ENCODE data around the gene CELF2.

Gene CELF2

DNA sequence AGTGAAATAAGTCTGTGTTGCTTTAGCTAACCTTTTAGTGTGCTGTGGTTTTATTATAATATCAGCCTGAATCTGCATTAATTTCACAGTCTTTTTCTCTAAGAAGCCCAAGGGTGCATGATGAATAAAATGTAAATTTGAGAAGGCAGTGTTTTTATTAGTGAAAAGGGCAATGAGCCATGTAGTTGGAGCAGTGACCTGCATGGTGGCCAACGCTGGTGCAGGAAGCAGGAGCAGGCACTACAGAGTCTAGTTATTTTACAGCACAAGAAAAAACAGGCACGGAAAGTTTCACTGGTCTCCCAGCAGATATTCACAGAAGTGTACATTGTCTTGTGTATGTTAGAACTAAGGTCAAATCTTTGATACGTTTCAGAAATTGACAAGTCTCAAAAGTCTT, 247.8 kb downstream of the CELF2 start:
- H3K27ac ChIP-seq (ENCODE audit: low read depth in 2 of 2, low read length in 2 of 2) = no peak overlapping the region
- H3K4me3 ChIP-seq (ENCODE audit: low read length in 2 of 2) = no peak overlapping the region
- H3K4me1 ChIP-seq (ENCODE audit: control insufficient read depth in 2 of 2, insufficient read depth in 2 of 2, low read length in 2 of 2) = peaks cover 0 to 2% of the 10 kb centered on the region in 2 donors
- no peaks in the 10 kb centered on the region for H3K27me3 ChIP-seq (ENCODE audit: control insufficient read depth in 2 of 2, insufficient read depth in 2 of 2, low read length in 2 of 2)
- no peaks in the 10 kb centered on the region for H3K9me3 ChIP-seq (ENCODE audit: control insufficient read depth in 2 of 2, low read length in 2 of 2)
- no peak overlapping the region for H3K9ac ChIP-seq (ENCODE audit: low read depth in 1 of 2, low read length in 2 of 2)
- H3K36me3 ChIP-seq (ENCODE audit: control insufficient read depth in 2 of 2, insufficient read depth in 2 of 2, low read length in 2 of 2) = peaks cover 14 to 17% of the 10 kb centered on the region in 2 donors

DNA sequence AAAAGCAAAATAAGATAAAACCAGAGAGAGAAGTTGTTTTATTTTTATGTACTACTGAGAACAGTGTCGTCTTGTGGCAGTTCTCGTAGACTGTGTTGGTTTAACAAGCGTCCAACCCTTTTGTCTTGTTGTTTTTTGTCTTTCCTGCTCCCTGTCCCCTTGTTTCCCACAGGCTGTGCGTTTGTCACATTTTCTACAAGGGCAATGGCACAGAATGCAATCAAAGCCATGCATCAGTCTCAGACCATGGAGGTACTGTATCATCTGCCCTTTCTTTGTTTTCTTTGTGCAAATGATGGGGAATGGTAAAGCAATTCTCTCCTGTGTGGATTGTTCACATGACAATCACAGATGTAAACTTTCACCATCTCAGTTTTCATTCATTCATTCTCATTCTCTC, 248.8 kb downstream of the CELF2 start:
- Histone ChIP-seq H3K4me1 (ENCODE audit: control insufficient read depth in 2 of 2, insufficient read depth in 2 of 2, low read length in 2 of 2) (peaks cover 0 to 2% of the 10 kb centered on the region in 2 donors), H3K27me3 (ENCODE audit: control insufficient read depth in 2 of 2, insufficient read depth in 2 of 2, low read length in 2 of 2) (no peaks in the 10 kb centered on the region), H3K9me3 (ENCODE audit: control insufficient read depth in 2 of 2, low read length in 2 of 2) (no peaks in the 10 kb centered on the region), H3K9ac (ENCODE audit: low read depth in 1 of 2, low read length in 2 of 2) (no peak overlapping the region), H3K27ac (ENCODE audit: low read depth in 2 of 2, low read length in 2 of 2) (no peak overlapping the region), H3K36me3 (ENCODE audit: control insufficient read depth in 2 of 2, insufficient read depth in 2 of 2, low read length in 2 of 2) (peaks cover 13 to 23% of the 10 kb centered on the region in 2 donors), H3K4me3 (ENCODE audit: low read length in 2 of 2) (no peak overlapping the region)

DNA sequence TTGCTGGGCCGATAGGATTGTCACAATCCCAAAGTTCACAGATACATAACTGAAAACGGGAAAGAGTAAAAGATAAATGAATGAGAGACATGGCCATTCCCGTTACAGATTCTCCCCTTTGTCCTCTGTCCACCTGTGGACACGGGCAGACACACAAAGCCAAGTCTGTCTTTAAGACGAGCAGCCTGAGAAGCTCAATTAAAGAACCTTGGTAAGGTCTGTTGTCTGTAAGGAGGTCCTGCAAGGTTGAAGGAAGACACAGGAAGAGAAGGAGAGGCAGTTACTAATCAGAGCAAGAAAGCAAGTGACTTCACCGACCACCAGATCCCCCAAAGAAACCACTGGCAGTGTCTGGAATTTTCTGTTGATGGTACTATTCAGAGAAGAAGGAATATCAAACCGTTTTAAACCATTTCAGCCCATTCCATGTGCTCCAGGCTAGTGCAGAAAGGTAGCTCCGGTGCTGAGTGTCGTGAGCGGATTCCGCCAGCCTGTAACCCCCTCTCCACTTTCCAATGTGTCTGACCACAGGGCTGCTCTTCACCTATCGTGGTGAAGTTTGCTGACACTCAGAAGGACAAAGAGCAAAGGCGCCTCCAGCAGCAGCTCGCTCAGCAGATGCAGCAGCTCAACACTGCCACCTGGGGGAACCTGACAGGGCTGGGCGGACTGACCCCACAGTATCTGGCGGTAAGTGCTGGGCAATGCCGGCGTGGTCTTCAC, 252.6 kb downstream of the CELF2 start:
- H3K4me3 ChIP-seq (ENCODE audit: low read length in 2 of 2) = no peak overlapping the region
- peaks cover 22 to 34% of the 10 kb centered on the region in 2 donors for H3K36me3 ChIP-seq (ENCODE audit: control insufficient read depth in 2 of 2, insufficient read depth in 2 of 2, low read length in 2 of 2)
- H3K9me3 ChIP-seq (ENCODE audit: control insufficient read depth in 2 of 2, low read length in 2 of 2) = no peaks in the 10 kb centered on the region
- H3K9ac ChIP-seq (ENCODE audit: low read depth in 1 of 2, low read length in 2 of 2) = no peak overlapping the region
- H3K27ac ChIP-seq (ENCODE audit: low read depth in 2 of 2, low read length in 2 of 2) = no peak overlapping the region
- H3K27me3 ChIP-seq (ENCODE audit: control insufficient read depth in 2 of 2, insufficient read depth in 2 of 2, low read length in 2 of 2) = no peaks in the 10 kb centered on the region
- no peaks in the 10 kb centered on the region for H3K4me1 ChIP-seq (ENCODE audit: control insufficient read depth in 2 of 2, insufficient read depth in 2 of 2, low read length in 2 of 2)

DNA sequence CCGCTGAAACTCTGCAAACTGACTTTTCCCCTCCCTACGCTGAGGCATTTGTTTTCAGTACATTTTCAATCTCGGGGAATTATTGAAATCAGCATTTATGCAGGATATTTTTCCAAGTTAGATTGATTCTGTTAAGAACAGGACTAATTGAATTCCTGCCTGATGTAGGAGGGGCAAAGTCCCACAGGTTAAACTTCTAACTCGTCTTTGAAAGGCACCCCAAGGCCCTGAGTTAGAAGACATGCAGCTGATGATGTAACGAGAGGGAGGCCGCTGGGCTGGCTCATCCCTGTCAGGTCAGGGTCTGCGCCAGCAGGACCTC, 253.1 kb downstream of the CELF2 start:
- no peaks in the 10 kb centered on the region for H3K27me3 ChIP-seq (ENCODE audit: control insufficient read depth in 2 of 2, insufficient read depth in 2 of 2, low read length in 2 of 2)
- no peak overlapping the region for H3K9ac ChIP-seq (ENCODE audit: low read depth in 1 of 2, low read length in 2 of 2)
- no peak overlapping the region for H3K4me3 ChIP-seq (ENCODE audit: low read length in 2 of 2)
- no peaks in the 10 kb centered on the region for H3K9me3 ChIP-seq (ENCODE audit: control insufficient read depth in 2 of 2, low read length in 2 of 2)
- H3K4me1 ChIP-seq (ENCODE audit: control insufficient read depth in 2 of 2, insufficient read depth in 2 of 2, low read length in 2 of 2) = no peaks in the 10 kb centered on the region
- H3K27ac ChIP-seq (ENCODE audit: low read depth in 2 of 2, low read length in 2 of 2) = no peak overlapping the region
- peaks cover 25 to 37% of the 10 kb centered on the region in 2 donors for H3K36me3 ChIP-seq (ENCODE audit: control insufficient read depth in 2 of 2, insufficient read depth in 2 of 2, low read length in 2 of 2)

- H3K4me3 ChIP-seq (ENCODE audit: low read length in 2 of 2) = no peak overlapping the region
- no peak overlapping the region for H3K9ac ChIP-seq (ENCODE audit: low read depth in 1 of 2, low read length in 2 of 2)
- no peaks in the 10 kb centered on the region for H3K9me3 ChIP-seq (ENCODE audit: control insufficient read depth in 2 of 2, low read length in 2 of 2)
- H3K4me1 ChIP-seq (ENCODE audit: control insufficient read depth in 2 of 2, insufficient read depth in 2 of 2, low read length in 2 of 2) = no peaks in the 10 kb centered on the region
- no peak overlapping the region for H3K27ac ChIP-seq (ENCODE audit: low read depth in 2 of 2, low read length in 2 of 2)
- H3K27me3 ChIP-seq (ENCODE audit: control insufficient read depth in 2 of 2, insufficient read depth in 2 of 2, low read length in 2 of 2) = no peaks in the 10 kb centered on the region
- H3K36me3 ChIP-seq (ENCODE audit: control insufficient read depth in 2 of 2, insufficient read depth in 2 of 2, low read length in 2 of 2) = peaks cover 22 to 42% of the 10 kb centered on the region in 2 donors
These were observed 255.3 kb downstream of the CELF2 start for GRCh38 chr10:11272915-11273389.

GRCh38 chr10:11274452-11274851, 256.8 kb downstream of the CELF2 start:
- Histone ChIP-seq H3K4me1 (ENCODE audit: control insufficient read depth in 2 of 2, insufficient read depth in 2 of 2, low read length in 2 of 2) (no peaks in the 10 kb centered on the region), H3K9me3 (ENCODE audit: control insufficient read depth in 2 of 2, low read length in 2 of 2) (no peaks in the 10 kb centered on the region), H3K36me3 (ENCODE audit: control insufficient read depth in 2 of 2, insufficient read depth in 2 of 2, low read length in 2 of 2) (peaks cover 25 to 53% of the 10 kb centered on the region in 2 donors), H3K27me3 (ENCODE audit: control insufficient read depth in 2 of 2, insufficient read depth in 2 of 2, low read length in 2 of 2) (no peaks in the 10 kb centered on the region), H3K4me3 (ENCODE audit: low read length in 2 of 2) (no peak overlapping the region), H3K9ac (ENCODE audit: low read depth in 1 of 2, low read length in 2 of 2) (no peak overlapping the region), H3K27ac (ENCODE audit: low read depth in 2 of 2, low read length in 2 of 2) (no peak overlapping the region)

DNA sequence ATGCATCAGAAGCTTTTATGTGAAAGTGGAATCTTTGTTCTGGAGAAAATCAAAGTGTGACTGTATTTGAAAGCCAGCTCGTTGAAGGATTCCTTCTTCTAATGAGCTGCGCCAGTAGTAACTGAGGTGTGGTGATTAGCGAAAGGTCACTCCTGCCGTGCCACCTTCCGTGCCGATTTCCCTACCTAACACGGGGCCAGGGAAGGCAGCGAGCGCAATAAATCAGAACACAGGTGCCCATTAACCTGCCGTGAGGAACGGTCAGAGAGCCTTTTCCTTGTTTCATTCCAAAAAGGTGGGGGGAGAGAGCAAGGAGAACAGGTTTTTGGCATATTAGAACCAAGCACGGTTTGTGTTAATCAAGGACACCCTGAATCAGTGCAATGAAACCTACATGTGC, 258.0 kb downstream of the CELF2 start:
- Histone ChIP-seq H3K4me3 (ENCODE audit: low read length in 2 of 2) (no peak overlapping the region), H3K9me3 (ENCODE audit: control insufficient read depth in 2 of 2, low read length in 2 of 2) (no peaks in the 10 kb centered on the region), H3K36me3 (ENCODE audit: control insufficient read depth in 2 of 2, insufficient read depth in 2 of 2, low read length in 2 of 2) (peaks cover 32 to 63% of the 10 kb centered on the region in 2 donors), H3K9ac (ENCODE audit: low read depth in 1 of 2, low read length in 2 of 2) (no peak overlapping the region), H3K4me1 (ENCODE audit: control insufficient read depth in 2 of 2, insufficient read depth in 2 of 2, low read length in 2 of 2) (no peaks in the 10 kb centered on the region), H3K27ac (ENCODE audit: low read depth in 2 of 2, low read length in 2 of 2) (no peak overlapping the region), H3K27me3 (ENCODE audit: control insufficient read depth in 2 of 2, insufficient read depth in 2 of 2, low read length in 2 of 2) (no peaks in the 10 kb centered on the region)

- Histone ChIP-seq H3K9me3 (ENCODE audit: control insufficient read depth in 2 of 2, low read length in 2 of 2) (no peaks in the 10 kb centered on the region), H3K27ac (ENCODE audit: low read depth in 2 of 2, low read length in 2 of 2) (no peak overlapping the region), H3K36me3 (ENCODE audit: control insufficient read depth in 2 of 2, insufficient read depth in 2 of 2, low read length in 2 of 2) (peaks cover 36 to 60% of the 10 kb centered on the region in 2 donors), H3K9ac (ENCODE audit: low read depth in 1 of 2, low read length in 2 of 2) (no peak overlapping the region), H3K4me3 (ENCODE audit: low read length in 2 of 2) (no peak overlapping the region), H3K4me1 (ENCODE audit: control insufficient read depth in 2 of 2, insufficient read depth in 2 of 2, low read length in 2 of 2) (no peaks in the 10 kb centered on the region), H3K27me3 (ENCODE audit: control insufficient read depth in 2 of 2, insufficient read depth in 2 of 2, low read length in 2 of 2) (no peaks in the 10 kb centered on the region)
These were observed 258.8 kb downstream of the CELF2 start for GRCh38 chr10:11276449-11276990.

DNA sequence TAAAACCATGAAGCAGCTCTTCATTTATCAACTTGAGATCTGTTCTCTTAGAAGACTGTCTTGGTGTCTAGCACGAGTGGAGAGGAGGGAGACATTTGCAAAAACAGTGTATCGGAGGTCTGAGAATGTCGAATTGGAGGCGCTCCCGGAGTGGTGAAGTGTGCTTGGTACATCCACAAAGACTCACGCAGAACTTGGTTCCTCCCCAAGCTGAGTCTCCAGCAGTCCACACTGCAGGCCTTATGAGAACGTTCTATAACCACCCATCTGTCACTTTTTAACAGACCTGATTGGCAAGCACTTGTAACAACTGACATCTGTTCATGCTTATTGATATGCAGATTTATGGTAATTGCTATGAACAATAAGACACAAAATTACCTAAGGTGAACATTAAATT, 261.6 kb downstream of the CELF2 start:
- Histone ChIP-seq H3K4me1 (ENCODE audit: control insufficient read depth in 2 of 2, insufficient read depth in 2 of 2, low read length in 2 of 2) (no peaks in the 10 kb centered on the region), H3K9me3 (ENCODE audit: control insufficient read depth in 2 of 2, low read length in 2 of 2) (no peaks in the 10 kb centered on the region), H3K36me3 (ENCODE audit: control insufficient read depth in 2 of 2, insufficient read depth in 2 of 2, low read length in 2 of 2) (peaks cover 24 to 52% of the 10 kb centered on the region in 2 donors), H3K9ac (ENCODE audit: low read depth in 1 of 2, low read length in 2 of 2) (no peak overlapping the region), H3K27ac (ENCODE audit: low read depth in 2 of 2, low read length in 2 of 2) (no peak overlapping the region), H3K4me3 (ENCODE audit: low read length in 2 of 2) (no peak overlapping the region), H3K27me3 (ENCODE audit: control insufficient read depth in 2 of 2, insufficient read depth in 2 of 2, low read length in 2 of 2) (no peaks in the 10 kb centered on the region)

- Histone ChIP-seq H3K36me3 (ENCODE audit: control insufficient read depth in 2 of 2, insufficient read depth in 2 of 2, low read length in 2 of 2) (peaks cover 16 to 43% of the 10 kb centered on the region in 2 donors), H3K4me1 (ENCODE audit: control insufficient read depth in 2 of 2, insufficient read depth in 2 of 2, low read length in 2 of 2) (no peaks in the 10 kb centered on the region), H3K4me3 (ENCODE audit: low read length in 2 of 2) (no peak overlapping the region), H3K27me3 (ENCODE audit: control insufficient read depth in 2 of 2, insufficient read depth in 2 of 2, low read length in 2 of 2) (no peaks in the 10 kb centered on the region), H3K27ac (ENCODE audit: low read depth in 2 of 2, low read length in 2 of 2) (no peak overlapping the region), H3K9me3 (ENCODE audit: control insufficient read depth in 2 of 2, low read length in 2 of 2) (no peaks in the 10 kb centered on the region), H3K9ac (ENCODE audit: low read depth in 1 of 2, low read length in 2 of 2) (no peak overlapping the region)
These were observed 262.7 kb downstream of the CELF2 start for GRCh38 chr10:11280187-11280932.

Data from mucosa of rectum (tissue), 2 donors.